HG02642 (cell line): ENCODE results near the gene OXCT1.
"Not testable (repeated sequence)": the region's sequence is repeated elsewhere in the genome, so short reads cannot be mapped to it uniquely, and the experiment has no call there.

Source experiments
- ATAC-seq: cut with Tn5 transposase; IDR thresholded peaks from one replicate; pipeline ENCODE4 v1.9.1; 2021; ENCODE audit warnings: mild to moderate bottlenecking; ENCODE audit not compliant: unreplicated experiment, poor library complexity

Gene OXCT1

GRCh38 chr5:41834506-41834905, 35.7 kb downstream of the OXCT1 start:
- ATAC-seq, result no peak

- no peak for ATAC-seq
Observed at GRCh38 chr5:41832430-41832829, 37.8 kb downstream of the OXCT1 start.

DNA sequence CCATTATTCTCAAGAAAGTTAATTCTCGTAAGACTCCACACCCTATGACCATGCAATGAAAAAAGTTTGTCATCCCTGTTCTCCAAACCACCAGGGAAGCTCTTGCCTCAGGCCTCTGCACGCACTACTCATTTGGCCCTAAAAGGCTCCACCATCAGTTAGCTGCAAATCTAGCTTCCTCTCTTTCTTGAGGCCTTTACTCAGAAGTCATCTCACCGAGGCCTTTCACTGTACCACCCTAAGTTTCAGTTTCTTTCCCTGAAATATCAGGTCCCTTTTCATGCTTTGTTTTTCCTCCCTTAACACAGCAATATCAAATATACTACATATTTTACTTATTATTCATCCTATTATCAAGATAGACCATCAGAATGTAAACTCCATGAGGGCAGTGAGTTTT, 39.1 kb downstream of the OXCT1 start:
- peak; percentile 73 for ATAC-seq

DNA sequence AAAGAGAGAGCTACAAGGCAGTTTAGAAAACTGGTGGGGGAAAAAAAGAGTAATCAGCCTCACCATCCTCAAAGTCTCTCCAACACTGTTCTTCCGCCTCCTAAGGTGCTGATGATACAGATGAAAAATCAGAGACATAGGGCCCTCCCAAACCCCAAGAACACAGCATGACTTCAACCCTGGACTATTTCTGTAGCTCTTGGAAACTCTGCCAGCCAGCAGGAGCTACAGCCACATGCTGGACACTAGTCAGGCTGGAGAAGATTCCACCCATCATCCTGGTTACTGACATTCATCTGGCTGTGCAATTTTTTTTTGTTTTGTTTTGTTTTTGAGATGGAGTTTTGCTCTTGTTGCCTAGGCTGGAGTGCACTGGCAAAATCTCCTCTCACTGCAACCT, 42.4 kb downstream of the OXCT1 start:
- no peak for ATAC-seq

- no peak for ATAC-seq
Observed at GRCh38 chr5:41822036-41822435, 48.2 kb downstream of the OXCT1 start.

GRCh38 chr5:41821051-41821450, 49.2 kb downstream of the OXCT1 start:
- no peak for ATAC-seq

DNA sequence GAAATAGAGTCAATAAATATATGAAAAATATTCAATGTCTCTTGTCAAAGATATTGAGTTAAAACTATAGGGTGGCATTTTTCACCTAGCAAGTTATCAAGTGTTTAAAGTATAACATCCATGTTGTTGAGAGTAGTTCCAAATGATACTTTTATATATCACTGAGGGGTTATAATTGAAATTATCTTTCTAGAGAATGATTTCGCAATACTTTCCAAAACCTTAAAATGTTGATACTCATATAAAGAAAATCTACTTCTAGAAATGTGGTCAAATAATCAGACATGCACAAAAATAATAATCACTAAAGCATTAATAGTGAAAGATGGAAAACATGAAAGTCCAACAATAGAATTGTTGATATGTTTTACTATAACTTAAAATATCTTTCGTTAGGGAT, 50.1 kb downstream of the OXCT1 start:
- no peak for ATAC-seq

GRCh38 chr5:41817625-41818301, 52.5 kb downstream of the OXCT1 start:
- ATAC-seq, result no peak

- ATAC-seq, result no peak
Observed at GRCh38 chr5:41815663-41816229, 54.5 kb downstream of the OXCT1 start.

DNA sequence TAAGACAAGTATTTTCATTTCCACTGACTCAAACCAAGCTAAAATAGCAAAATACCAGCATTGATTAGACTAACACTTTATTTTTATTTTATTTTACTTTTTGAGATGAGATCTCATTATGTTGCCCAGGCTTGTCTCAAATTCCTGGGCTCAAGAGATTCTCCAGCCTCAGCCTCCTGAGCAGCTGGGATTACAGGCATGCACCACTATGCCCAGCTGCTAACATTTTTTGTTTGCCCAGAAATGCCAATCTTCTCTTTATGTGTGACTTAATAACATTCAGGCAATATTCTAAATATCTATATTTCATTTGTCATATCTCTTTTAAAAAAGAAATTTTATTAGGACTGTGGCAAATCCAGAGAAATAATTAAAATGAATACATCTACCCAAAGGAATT, 55.0 kb downstream of the OXCT1 start:
- ATAC-seq, result no peak

DNA sequence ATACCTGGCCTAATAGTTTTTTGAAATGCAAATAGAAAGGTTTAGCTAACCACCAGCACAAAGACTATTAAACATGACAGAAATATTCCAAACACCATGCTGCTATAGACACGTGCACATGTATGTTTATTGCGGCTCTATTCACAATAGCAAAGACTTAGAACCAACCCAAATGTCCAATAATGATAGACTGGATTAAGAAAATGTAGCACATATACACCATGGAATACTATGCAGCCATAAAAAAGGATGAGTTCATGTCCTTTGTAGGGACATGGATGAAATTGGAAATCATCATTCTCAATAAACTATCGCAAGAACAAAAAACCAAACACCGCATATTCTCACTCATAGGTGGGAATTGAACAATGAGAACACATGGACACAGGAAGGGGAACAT, 55.9 kb downstream of the OXCT1 start:
- not testable (repeated sequence) for ATAC-seq

DNA sequence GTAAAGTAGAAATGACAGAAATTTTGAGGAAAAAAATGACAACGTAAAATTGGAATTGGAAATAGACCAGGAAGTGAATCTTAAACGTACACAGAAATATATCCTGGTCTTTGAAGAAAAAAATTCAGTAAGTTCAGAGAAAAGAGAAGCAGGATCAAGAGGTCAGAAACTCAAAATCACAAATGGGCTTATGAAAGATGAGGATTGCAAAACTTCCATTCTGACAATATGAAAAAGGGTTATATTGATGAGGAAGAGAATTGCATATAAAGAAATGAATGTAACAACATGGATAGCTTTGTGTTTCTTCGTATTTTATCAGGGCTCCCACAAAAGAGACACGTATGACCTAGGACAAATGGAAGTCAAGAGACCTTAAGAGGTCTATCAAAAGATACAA, 58.1 kb downstream of the OXCT1 start:
- no peak for ATAC-seq

DNA sequence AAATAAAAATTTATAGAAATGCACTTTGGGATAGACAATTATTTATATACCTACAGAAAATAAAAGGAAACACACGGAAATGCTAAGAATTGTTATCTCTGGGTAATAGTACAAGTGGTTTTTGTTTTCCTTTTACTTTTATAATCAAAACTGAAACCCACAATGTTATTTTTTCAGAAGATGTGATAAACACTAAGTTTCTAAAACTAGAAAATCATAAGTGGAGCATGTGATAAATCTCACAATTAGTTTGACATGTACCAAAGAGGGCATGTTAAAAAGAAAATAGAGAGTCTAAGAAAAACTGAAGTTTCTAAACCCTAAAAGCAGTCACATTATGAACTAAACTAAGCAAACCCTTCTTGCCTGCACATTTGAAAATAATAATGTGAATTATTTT, 61.1 kb downstream of the OXCT1 start:
- no peak for ATAC-seq

DNA sequence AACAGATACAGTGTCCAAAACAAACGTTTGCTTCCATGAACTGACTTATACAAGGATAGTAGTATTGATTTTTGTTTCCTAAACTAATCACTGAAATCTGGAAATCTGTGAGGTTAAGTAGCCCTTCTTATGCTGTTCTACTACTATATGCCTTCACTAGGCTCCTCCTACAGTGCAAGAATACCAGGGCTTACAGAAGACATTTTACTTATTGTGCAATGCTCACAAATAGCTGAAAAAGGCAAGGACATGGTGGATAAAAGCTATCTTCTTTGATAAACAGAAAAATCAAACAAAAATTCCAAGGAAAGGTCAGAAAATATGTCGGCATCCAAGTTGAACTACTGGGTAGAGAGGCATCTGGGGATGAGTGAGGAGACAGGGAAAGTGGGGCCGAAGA, 61.9 kb downstream of the OXCT1 start:
- no peak for ATAC-seq

GRCh38 chr5:41797662-41798061, 72.6 kb downstream of the OXCT1 start:
- ATAC-seq, result no peak

GRCh38 chr5:41796061-41796460, 74.2 kb downstream of the OXCT1 start:
- ATAC-seq, result no peak

- no peak for ATAC-seq
Observed at GRCh38 chr5:41795125-41795524, 75.1 kb downstream of the OXCT1 start.

DNA sequence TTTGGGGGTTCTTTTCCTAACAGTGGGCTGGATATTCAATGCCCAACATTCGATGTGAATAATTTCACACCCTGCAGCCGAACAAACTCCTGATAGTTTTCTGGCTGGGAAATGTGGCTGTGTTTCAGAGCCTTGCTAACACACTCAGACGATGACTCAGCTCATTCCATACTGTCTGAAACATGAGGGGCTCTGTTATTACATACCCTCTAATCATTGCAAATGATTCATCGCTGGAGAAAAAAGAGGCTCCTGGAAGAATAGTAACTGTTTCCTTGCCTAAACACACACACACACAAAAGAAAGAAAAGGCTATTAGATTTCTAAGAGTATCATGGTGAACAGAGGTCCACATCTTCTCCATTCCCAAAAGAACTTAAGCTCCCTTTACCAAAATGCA, 75.8 kb downstream of the OXCT1 start:
- no peak for ATAC-seq

GRCh38 chr5:41793141-41793770, 77.0 kb downstream of the OXCT1 start:
- no peak for ATAC-seq

- no peak for ATAC-seq
Observed at GRCh38 chr5:41790038-41790776, 80.0 kb downstream of the OXCT1 start.

DNA sequence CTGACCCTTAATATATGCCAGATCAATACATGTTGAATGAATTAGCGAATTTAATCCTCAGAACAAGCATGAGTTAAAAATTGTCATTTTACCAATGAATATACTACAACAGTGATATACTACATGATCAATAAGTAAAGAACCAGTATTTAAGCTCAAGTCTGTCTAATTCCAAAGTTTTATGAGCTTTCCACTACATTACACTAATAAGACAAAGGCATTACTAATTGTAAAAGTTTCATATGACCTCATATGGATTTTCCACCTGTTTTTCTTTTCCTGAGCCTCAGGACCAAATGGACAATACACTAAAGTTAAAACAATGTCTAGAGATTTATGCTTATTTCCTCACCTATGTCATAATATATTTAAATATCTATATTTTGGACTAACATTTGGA, 80.8 kb downstream of the OXCT1 start:
- ATAC-seq, result no peak
